KMS-11 (cell line): ENCODE results near the gene CPEB4.

Experiments used
- H2AFZ ChIP-seq: fragments of 200-600 bp; sonication (generic); 2 replicates; pipeline ENCODE4 v1.6.1; 2016; ENCODE audit warnings: antibody characterized with exemption, mixed run types, low read depth
- H3K27ac ChIP-seq: fragments of 200-600 bp; sonication (generic); 2 replicates; pipeline ENCODE4 v1.6.1; 2016; ENCODE audit warnings: mild to moderate bottlenecking, mixed run types
- H3K27me3 ChIP-seq: fragments of 200-600 bp; sonication (generic); 2 replicates; pipeline ENCODE4 v1.6.1; 2017; ENCODE audit warnings: mild to moderate bottlenecking, low read depth, mixed run types, moderate library complexity; ENCODE audit not compliant: insufficient read depth
- H3K36me3 ChIP-seq: fragments of 200-600 bp; sonication (generic); 2 replicates; pipeline ENCODE4 v1.6.1; 2017; ENCODE audit warnings: mild to moderate bottlenecking, mixed run types; ENCODE audit not compliant: insufficient read depth
- H3K4me1 ChIP-seq: fragments of 200-600 bp; sonication (generic); 2 replicates; pipeline ENCODE4 v1.6.1; 2016; ENCODE audit warnings: mild to moderate bottlenecking, low read depth, mixed run types; ENCODE audit not compliant: poor library complexity, severe bottlenecking
- H3K4me2 ChIP-seq: fragments of 200-600 bp; sonication (generic); 2 replicates; pipeline ENCODE4 v1.7.0; 2016; ENCODE audit warnings: mild to moderate bottlenecking, mixed run types
- H3K4me3 ChIP-seq: fragments of 200-600 bp; sonication (generic); IDR thresholded peaks from 2 replicates; pipeline ENCODE4 v1.6.1; 2017; ENCODE audit warnings: low read depth, low read length, mixed read lengths; ENCODE audit not compliant: insufficient read depth
- H3K79me2 ChIP-seq: fragments of 200-600 bp; sonication (generic); 2 replicates; pipeline ENCODE4 v1.6.1; 2016; ENCODE audit warnings: low read depth, mixed run types; ENCODE audit not compliant: insufficient read depth
- H3K9ac ChIP-seq: fragments of 200-600 bp; sonication (generic); 2 replicates; pipeline ENCODE4 v1.6.1; 2016; ENCODE audit warnings: mild to moderate bottlenecking, mixed run types
- H4K20me1 ChIP-seq: fragments of 200-600 bp; sonication (generic); 2 replicates; pipeline ENCODE4 v1.6.1; 2016; ENCODE audit warnings: mild to moderate bottlenecking, mixed run types; ENCODE audit not compliant: insufficient read depth
- CTCF ChIP-seq: fragments of 200-600 bp; sonication (generic); conservative IDR thresholded peaks from 2 replicates; pipeline ENCODE4 v1.6.1; 2017; ENCODE audit warnings: low read depth, mild to moderate bottlenecking, antibody characterized with exemption, low read length, moderate library complexity, mixed read lengths

CPEB4 gene

GRCh38 chr5:173863359-173863758 is 24.8 kb upstream of the CPEB4 start:
- Histone ChIP-seq H4K20me1 (no peaks in the 10 kb centered on the region), H2AFZ (no peak overlapping the region), H3K9ac (no peak overlapping the region), H3K36me3 (no peaks in the 10 kb centered on the region), H3K79me2 (no peaks in the 10 kb centered on the region), H3K4me2 (no peak overlapping the region), H3K27ac (no peak overlapping the region), H3K4me3 (no peak overlapping the region), H3K27me3 (no peaks in the 10 kb centered on the region), H3K4me1 (no peaks in the 10 kb centered on the region)
- TF ChIP-seq CTCF = no peak

GRCh38 chr5:173864126-173865050 is 23.8 kb upstream of the CPEB4 start:
- no peaks in the 10 kb centered on the region for H3K79me2 ChIP-seq
- H3K4me1 ChIP-seq = no peaks in the 10 kb centered on the region
- H3K4me2 ChIP-seq = no peak overlapping the region
- H3K4me3 ChIP-seq = no peak overlapping the region
- H3K27ac ChIP-seq = no peak overlapping the region
- no peaks in the 10 kb centered on the region for H3K36me3 ChIP-seq
- no peaks in the 10 kb centered on the region for H3K27me3 ChIP-seq
- H2AFZ ChIP-seq = no peak overlapping the region
- H4K20me1 ChIP-seq = no peaks in the 10 kb centered on the region
- no peak overlapping the region for H3K9ac ChIP-seq
- TF ChIP-seq CTCF = no peak

GRCh38 chr5:173866243-173866857 is 21.8 kb upstream of the CPEB4 start:
- H3K4me1 ChIP-seq = no peaks in the 10 kb centered on the region
- no peak overlapping the region for H3K4me2 ChIP-seq
- H3K27me3 ChIP-seq = no peaks in the 10 kb centered on the region
- no peak overlapping the region for H2AFZ ChIP-seq
- no peak overlapping the region for H3K27ac ChIP-seq
- H3K36me3 ChIP-seq = no peaks in the 10 kb centered on the region
- H4K20me1 ChIP-seq = no peaks in the 10 kb centered on the region
- H3K4me3 ChIP-seq = no peak overlapping the region
- no peaks in the 10 kb centered on the region for H3K79me2 ChIP-seq
- H3K9ac ChIP-seq = no peak overlapping the region
- no peak for TF ChIP-seq CTCF

GRCh38 chr5:173866858-173867679 is 21.1 kb upstream of the CPEB4 start:
- Histone ChIP-seq H3K9ac (no peak overlapping the region), H4K20me1 (no peaks in the 10 kb centered on the region), H3K79me2 (no peaks in the 10 kb centered on the region), H2AFZ (no peak overlapping the region), H3K4me2 (no peak overlapping the region), H3K4me1 (no peaks in the 10 kb centered on the region), H3K27me3 (no peaks in the 10 kb centered on the region), H3K27ac (no peak overlapping the region), H3K36me3 (no peaks in the 10 kb centered on the region), H3K4me3 (no peak overlapping the region)
- no peak for TF ChIP-seq CTCF
